Astrocyte of the cerebellum (primary cell): ENCODE measurements around the gene NUDT8.

Experiments
- DNase-seq: peaks from one replicate; pipeline ENCODE4 v3.0.0-alpha.2; 2011; ENCODE audit warnings: low read depth
- H3K4me3 ChIP-seq: 2 replicates; pipeline ENCODE4 v1.5.1; 2011; ENCODE audit warnings: mild to moderate bottlenecking, low read depth, low read length, moderate library complexity
- CTCF ChIP-seq: IDR thresholded peaks from 2 replicates; pipeline ENCODE4 v1.5.1; 2012; ENCODE audit warnings: low read length, low read depth, moderate library complexity, mild to moderate bottlenecking; ENCODE audit errors: missing control alignments
- in situ Hi-C: cut with HindIII; loops from 2 replicates; pipeline ENCODE4 v1.10.0; 2017; ENCODE audit warnings: low sequenced_read_pairs

The NUDT8 gene

DNA sequence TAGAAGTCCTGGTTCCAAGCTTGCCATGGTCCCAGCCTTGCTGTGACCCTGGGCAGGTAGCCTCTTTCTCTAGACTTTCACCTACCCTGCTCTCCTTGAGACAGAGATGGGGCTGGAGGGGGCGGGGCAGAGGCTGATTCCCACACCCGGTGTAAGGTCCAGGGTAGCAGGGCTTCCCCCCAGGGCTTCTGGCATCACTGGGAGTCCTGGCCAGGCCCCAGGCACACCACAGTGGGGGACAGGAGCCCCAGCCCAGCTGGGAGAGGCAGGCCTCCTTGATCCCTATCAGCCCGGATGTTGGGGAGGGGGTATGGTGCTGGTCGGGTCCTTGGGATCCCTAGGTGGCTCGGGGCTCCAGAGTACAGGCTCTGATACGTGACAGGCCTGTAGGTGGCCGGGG is 1.7 kb upstream of the NUDT8 start:
- no peak overlapping the region for H3K4me3 ChIP-seq
- TF ChIP-seq CTCF = no peak
- in situ Hi-C loops = no loop called here
- DNase-seq = no peak

- no peak for TF ChIP-seq CTCF
- in situ Hi-C loops = no loop called here
- no peak for DNase-seq
- H3K4me3 ChIP-seq = peak overlapping the region; percentile 67
Measured at GRCh38 chr11:67630943-67631331, 1.2 kb upstream of the NUDT8 start.

DNA sequence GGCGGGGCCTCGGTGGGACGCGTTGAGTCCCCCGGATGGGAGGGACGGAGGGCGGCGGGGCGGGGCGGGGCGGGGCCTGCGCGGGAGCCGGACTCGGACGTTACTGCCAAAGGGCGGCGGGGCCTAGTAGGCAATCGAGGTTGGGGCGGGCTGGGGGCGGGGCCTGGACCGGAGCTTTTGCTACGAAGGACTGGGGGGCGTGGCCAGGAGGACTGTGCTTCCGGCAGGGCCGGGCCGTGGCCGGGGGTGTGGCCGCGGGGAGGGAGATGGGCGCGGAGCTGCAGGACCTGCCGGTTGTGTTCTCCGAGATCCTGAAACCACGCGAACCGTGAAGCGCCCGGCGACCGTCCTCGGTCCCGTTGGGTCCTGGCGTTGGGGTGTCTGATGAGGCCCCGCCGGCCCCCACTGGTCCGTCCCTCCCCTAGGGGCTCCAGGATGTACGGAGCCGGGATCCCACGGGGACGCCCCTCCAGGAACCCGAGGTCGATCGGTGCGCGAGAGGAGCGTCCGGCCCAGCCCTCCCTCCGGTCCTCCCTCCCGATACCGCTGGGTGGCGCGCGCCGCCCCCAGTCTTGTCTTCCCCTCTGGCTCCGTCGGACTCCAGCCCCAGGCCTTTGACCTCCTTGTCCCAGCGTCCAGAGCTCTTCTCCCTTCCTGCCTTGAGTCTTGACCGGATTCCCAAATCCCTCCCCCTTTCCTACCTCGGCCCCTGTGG is 648 bp upstream of the NUDT8 start:
- in situ Hi-C loops = no loop called here
- TF ChIP-seq CTCF = peak; percentile 73
- peak; percentile 88 for DNase-seq
- peak overlapping the region; percentile 67 for H3K4me3 ChIP-seq

DNA sequence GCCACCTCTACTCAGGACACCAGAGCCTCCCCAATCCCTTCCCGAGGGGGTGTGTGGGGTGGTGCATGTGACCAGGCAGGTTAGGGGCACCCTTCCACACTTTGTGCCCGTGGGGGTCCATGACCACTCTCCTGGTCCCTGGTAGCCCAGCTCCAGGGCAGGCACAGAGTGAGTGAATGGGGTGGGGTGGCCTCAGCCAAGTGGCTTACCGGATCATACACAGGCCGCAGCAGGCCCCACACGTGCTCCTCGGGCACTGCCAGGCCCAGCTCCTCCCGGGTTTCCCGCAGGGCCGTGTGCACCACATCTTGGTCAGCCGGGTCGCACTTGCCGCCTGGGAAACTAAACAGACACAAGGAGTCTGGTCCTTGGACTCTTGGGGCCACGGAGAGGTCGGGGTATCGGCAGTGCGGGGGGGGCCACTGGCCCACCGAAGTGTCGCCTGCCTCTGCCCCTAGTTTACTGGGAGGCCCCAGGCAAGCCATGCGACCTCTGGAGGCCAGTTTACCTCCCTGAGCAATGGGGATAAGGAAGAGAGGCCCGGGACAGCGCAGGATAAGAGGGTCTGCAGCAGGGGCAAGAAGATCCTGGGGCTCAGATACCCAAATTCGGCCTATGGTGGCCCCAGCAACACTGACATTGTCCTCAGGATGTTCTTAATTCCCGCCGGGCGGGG is 889 bp downstream of the NUDT8 start:
- peak overlapping the region; percentile 50 for H3K4me3 ChIP-seq
- no peak for DNase-seq
- peak; percentile 77 for TF ChIP-seq CTCF
- in situ Hi-C loops = no loop called here

GRCh38 chr11:67627812-67628624 is 1.7 kb downstream of the NUDT8 start:
- no peak for TF ChIP-seq CTCF
- in situ Hi-C loops = no loop called here
- no peak for DNase-seq
- H3K4me3 ChIP-seq = no peak overlapping the region

GRCh38 chr11:67627441-67627811 is 2.3 kb downstream of the NUDT8 start:
- in situ Hi-C loops = no loop called here
- no peak for TF ChIP-seq CTCF
- H3K4me3 ChIP-seq = no peak overlapping the region
- no peak for DNase-seq
